Breast epithelium (tissue), 3 donors: ENCODE measurements around the gene C7orf57.

Experiments used
- CTCF ChIP-seq, 3 donors: fragments of 450-650 bp; IDR thresholded peaks; one replicate each; pipeline ENCODE4 v1.5.1; 2016 to 2017; ENCODE audit warnings: antibody characterized with exemption in 3 of 3, mild to moderate bottlenecking in 3 of 3, moderate library complexity in 3 of 3
- POLR2A ChIP-seq: fragments of 450-650 bp; IDR thresholded peaks from one replicate; pipeline ENCODE4 v1.6.1; 2016; ENCODE audit warnings: antibody characterized with exemption, mild to moderate bottlenecking, moderate library complexity
- POLR2AphosphoS5 ChIP-seq, 3 donors: sonication (generic); formaldehyde crosslinking; IDR thresholded peaks; one replicate each; pipeline ENCODE4 v1.6.1; 2017; ENCODE audit warnings: antibody characterized with exemption in 3 of 3

- no peak for TF ChIP-seq POLR2A
- no peak for TF ChIP-seq CTCF (IDR thresholded peaks at IDR 0.05)
- no peak for TF ChIP-seq POLR2AphosphoS5 (IDR thresholded peaks at IDR 0.05)
These were observed at the start of gene C7orf57 for GRCh38 chr7:48035301-48035966.
